GM19452 (cell line): ENCODE results near the gene RTN1.

Source experiments
- ATAC-seq: cut with Tn5 transposase; IDR thresholded peaks from one replicate; pipeline ENCODE4 v1.9.1; 2021; ENCODE audit not compliant: unreplicated experiment

The RTN1 gene

DNA sequence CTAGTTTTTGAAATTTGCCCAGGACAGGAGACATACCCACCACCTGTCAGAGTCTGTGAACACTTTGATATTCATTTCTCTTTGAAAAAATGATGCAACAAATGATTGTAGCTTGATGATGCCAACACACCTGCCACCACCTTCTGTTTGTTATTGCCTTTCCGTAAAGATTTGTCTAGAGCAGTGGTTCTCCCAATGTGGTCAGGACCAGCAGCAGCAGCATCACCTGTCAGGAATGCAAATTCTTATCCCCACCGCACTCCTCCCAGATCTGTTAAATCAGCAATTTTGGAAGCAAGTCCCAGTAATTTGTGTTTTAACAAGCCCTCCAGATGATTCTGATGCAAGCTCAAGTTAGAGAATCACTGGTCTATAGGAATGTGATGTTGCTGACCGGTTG is 303.9 kb downstream of the RTN1 start:
- no peak for ATAC-seq

DNA sequence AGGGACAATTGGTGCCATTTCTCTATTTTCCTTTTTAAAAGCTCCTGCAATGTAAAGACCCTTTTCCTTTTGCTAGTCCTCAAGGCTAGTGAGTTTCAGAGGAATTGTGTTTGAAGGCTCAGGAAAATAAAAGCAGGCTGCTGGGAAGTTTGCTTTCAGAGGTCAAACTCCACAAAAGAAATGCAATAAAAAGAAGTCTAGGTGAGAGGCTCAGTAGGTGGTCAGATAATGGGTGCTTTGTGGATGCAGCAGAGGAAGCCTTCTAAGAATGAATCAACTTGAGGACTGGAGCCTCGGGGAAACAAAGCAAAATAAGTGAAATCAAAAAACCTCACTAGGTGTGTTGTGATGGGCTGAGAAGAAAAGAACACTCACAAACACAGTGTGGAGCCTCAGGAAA is 304.3 kb downstream of the RTN1 start:
- ATAC-seq, result no peak

DNA sequence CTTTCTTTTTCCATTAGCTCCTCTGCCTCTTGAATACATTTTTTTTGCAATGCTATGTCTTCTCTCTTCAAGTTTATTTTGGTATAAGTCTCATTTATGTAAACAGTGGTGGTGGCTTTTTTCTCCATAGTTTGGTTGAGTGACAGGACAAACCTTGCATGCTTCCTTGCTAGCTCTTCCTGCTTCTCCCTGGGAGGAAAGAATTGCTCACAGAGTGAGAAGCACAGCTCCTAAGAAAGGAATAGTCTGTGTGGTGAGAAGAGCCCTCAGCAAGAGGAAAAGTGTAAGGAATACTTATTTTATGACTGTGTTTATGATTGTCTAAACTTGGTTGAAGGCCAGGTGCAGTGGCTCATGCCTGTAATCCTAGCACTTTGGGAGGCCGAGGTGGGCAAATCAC is 305.5 kb downstream of the RTN1 start:
- ATAC-seq, result no peak

DNA sequence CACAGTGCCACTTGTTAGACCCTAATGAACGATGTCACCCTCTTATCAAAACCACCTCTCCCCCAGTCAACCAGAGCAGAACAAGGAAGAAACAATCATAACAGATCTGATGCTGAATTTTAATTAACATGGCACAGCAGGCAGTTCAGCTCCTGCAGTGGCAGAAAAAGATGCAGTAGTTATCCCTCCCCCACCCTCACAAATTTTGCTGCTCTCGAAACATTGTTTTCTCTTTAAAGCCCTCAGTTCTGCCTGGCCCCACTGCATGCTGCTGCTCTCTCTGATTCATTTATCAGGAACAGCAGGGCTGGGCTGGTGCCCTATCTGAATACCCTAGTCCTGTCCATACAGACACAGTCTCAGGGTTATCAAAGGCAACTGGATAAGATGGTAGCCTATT is 306.2 kb downstream of the RTN1 start:
- ATAC-seq, result no peak

DNA sequence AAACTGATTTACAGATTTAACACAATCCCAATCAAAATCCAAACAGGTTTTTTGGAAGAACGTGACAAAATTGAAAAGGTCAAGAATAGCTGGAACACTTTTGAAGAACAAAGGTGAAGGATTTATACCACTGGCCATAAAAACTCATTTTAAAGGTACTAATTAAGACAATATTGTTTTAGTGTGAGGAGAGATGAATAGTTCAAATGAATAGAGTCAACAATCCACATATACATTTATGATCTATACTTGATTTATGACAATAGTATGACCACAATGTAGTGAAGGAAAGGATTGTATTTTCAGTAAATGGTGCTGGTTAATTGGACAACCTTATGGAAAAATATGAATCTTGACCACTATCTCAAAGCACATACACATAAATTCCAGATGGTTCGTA is 323.3 kb downstream of the RTN1 start:
- ATAC-seq, result no peak
